ENCODE measurements around the gene IL2RG.
A peak's percentile ranks its signal among the peaks of the same experiment; 100 is the strongest.

The IL2RG gene

DNA sequence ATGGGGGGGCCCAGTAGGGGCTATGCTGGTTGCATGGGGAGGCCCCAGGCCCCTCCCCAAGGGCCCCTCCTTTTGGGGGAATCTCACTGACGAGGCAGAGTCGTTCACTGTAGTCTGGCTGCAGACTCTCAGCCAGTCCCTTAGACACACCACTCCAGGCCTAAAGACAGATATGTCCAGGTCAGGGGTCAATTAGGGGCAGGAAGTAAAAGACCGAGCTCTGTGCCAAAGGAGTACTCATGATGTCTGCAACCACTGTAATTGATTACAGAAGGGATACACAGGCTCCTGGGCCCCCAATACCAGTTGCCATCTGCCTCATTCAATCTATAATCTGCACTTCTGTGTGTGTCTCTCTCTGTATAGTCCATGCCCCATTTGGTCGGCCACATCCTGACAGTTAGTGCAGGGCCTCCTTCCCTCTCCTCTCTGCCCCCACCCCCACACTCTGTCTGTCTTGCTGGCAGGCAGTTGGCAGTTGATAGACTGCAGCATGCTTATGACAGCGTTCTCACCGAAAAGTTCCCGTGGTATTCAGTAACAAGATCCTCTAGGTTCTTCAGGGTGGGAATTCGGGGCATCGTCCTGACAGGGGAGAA, 3.5 kb downstream of the IL2RG start:
- DNase-seq (ENCODE audit: low read depth), result peak; percentile 32

DNA sequence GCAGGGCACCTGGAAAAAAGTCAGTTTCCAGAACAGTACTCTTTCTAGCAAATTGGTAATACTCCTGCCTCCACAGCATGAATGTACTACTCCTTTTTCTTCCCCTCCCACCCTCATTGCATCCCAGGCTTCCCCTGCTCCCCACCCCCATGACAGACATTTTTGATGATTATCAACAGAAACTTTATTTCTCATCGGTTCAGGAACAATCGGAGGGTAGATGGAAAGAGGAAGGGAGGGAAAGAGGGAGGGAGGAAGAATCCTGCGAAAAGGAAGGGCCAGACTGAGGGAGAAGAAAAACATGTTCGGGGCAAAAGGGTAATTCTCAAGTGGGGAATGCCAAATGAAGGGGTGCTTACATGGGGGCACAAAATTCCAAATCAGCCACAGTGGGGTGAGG, 4.1 kb downstream of the IL2RG start:
- no peak for DNase-seq (ENCODE audit: low read depth)

DNA sequence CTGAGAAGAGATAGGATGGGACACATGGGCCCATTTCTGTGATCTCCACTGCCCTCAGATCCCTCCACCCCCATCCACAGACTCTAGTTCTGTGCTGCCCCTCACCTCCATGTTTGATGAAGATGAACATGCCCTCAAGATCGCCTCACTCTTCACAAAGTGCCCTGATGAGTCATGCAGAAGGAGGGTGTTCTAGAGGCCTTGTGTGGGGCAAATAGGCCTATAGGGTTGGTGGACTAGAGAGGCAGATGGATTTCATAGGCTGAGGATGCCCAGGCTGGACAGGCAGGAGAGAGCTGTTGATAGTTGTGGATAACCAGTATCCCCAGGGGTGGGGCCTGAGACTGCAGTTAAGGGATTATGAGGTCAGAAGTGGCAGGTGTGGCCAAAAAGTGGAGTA, 5.0 kb downstream of the IL2RG start, which contains the start of gene CXorf65:
TSS of gene CXorf65 (minus strand) at position 314 of the 400 bp plus-strand sequence. CDS start at position 130, 184 bp downstream.
- no peak for DNase-seq (ENCODE audit: low read depth)

DNA sequence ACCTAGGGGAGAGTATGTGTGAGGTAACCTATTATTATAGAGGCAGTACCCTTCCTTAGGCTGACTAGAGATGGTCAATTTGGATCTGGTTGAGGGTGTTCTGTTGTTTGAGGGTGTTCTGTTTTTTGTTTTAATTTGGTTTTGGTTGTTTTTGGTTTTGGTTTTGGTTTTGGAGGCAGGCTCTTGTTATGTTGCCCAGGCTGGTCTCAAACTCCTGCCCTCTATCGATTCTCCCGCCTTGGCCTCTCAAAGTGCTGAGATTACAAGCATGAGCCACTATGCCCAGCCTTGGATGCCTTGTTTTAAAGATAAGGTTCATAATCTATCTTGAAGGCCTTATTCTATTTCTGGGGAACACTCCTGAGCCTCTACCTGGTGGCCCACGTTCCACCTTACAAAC, 5.7 kb downstream of the IL2RG start:
- DNase-seq (ENCODE audit: low read depth), result no peak

DNA sequence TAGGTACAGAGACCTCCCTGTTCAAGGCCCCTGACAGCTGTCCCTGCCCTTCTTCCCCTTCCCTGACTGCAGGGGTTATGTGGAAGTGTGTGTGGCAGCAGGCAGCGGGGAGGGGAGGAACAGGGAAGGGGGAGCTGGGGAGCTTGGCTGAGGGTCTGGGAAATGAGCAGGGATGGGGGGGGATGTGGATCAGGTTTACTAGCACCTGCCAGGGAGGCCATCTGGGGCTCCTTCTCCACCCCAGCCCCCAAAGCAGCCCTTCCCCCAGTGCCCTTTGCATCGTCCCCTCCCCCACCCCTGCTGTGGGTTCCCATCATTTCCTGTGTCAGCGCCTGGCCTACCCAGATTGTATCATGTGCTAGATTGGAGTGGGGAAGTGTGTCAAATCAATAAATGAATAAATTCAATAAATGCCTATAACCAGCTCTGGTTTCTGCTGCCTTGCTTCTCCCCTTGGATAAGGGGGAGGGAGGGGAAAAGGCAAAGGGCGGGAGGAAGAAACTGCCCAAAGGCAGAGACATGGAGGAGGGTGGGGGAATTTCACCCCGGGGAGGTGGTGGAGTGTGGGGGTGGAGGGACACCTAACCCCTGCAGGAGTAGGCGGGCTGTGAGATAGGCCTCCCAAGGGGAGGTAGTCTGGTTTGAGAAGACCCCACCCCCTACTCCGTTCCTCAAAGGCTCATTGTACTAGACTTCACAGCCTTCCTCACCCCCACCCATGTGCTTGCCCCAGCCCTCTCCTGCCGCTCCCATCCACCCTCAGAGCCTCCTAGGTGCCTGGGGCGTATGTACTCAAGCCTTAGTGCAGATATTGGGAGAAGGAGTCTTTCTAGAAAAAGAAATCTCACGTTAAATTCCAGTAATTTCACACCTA, 8.0 kb downstream of the IL2RG start:
- DNase-seq (ENCODE audit: low read depth), result peak; percentile 42

DNA sequence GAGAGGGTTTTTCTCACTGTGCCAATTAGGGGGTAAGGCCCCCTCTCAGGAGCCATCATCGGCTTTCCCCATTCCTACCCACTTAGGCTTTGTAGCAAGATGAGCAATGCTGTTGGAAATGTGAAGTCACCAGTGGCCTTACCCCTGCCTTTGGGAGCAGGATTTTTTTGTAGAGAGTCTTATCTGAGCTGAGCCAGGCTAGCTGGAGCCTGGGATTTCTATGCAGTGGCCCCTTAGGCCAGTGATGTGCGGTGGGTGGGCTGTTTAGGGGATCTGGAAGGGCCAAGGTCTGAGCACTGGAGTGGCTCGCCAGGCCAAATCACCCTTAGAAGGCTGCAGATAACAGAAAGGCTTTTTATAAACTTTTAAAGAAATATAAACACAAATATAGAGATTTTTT, 9.1 kb downstream of the IL2RG start:
- no peak for DNase-seq (ENCODE audit: low read depth)

DNA sequence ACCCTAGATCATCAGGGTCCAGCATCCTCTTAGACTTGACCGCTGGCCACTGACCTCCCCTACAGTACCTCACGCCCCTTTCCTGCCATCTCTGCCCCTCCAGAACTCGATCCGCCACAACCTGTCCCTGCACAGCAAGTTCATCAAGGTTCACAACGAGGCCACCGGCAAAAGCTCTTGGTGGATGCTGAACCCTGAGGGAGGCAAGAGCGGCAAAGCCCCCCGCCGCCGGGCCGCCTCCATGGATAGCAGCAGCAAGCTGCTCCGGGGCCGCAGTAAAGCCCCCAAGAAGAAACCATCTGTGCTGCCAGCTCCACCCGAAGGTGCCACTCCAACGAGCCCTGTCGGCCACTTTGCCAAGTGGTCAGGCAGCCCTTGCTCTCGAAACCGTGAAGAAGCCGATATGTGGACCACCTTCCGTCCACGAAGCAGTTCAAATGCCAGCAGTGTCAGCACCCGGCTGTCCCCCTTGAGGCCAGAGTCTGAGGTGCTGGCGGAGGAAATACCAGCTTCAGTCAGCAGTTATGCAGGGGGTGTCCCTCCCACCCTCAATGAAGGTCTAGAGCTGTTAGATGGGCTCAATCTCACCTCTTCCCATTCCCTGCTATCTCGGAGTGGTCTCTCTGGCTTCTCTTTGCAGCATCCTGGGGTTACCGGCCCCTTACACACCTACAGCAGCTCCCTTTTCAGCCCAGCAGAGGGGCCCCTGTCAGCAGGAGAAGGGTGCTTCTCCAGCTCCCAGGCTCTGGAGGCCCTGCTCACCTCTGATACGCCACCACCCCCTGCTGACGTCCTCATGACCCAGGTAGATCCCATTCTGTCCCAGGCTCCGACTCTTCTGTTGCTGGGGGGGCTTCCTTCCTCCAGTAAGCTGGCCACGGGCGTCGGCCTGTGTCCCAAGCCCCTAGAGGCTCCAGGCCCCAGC, 10.5 kb downstream of the IL2RG start:
- no peak for DNase-seq (ENCODE audit: low read depth)

DNA sequence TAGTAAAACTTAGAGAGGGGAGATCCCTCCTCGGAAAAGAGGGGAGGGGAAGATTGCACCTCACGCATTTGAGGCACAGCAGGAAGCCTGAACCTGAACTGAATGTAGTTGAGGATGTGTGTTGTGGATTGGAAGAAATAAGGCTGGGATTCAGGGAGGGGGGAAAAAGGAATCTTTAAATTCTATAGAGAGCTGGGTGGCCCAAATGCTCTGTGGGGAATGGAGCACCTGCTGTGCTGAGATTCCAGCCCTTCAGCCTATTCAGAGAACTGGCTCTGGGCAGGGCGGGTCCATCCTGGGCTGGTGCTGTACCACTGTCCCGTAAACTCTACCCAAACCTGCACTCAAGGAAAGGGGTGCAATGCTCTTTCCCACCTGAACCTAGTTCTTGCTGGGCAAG, 11.6 kb downstream of the IL2RG start:
- no peak for DNase-seq (ENCODE audit: low read depth)

DNA sequence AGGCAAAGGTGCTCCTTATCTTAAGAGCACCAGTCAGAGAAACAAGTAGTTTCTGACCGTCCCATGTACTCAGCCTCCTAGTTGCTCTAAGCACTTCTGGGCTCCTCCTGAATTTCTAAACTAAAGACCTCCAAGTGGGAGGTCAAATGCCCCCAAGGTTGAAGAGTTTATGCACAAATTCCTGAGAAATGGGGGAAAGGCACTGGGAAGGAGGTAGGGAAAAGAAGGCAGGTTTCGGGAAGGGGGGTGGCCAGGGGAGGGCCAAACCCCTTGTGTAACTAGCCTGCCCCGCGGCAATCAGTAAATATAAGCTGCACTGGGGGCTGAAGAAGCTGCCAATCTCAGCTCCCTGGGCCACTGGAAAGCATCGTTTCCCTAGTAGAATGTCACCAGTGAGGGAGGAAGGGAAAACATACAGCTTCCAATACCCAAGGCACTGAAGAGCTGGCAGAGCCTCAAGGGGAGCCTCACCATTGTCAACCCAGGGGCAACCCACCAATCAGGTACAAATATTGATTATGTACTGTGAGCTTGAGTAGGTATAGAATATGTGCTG, 12.3 kb downstream of the IL2RG start:
- no peak for DNase-seq (ENCODE audit: low read depth)

DNA sequence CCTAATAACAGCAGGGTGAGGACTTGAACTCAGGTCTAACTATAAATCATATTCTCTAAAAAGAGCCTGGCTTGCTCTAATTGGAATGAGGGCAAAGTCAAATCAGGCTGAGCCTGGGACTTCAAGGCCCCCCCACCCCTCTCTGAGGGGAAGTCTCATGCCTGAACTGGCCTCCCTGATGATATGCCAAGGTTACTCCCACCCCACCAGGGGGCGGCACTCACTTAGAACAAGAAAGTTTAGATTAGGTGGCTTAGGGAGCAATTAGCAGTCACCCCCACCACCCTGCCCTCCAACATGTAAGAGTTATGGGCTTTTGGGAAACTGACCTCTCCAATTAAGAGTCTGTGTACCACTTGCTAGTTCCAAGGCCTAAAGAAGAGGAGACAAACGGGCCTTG, 13.1 kb downstream of the IL2RG start:
- peak; percentile 72 for DNase-seq (ENCODE audit: low read depth)

DNA sequence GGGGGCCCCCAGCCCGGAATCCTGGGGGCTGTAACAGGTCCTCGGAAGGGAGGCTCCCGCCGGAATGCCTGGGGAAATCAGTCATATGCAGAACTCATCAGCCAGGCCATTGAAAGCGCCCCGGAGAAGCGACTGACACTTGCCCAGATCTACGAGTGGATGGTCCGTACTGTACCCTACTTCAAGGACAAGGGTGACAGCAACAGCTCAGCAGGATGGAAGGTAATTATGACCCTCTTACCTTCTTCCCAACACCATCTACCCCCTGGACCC, 14.7 kb downstream of the IL2RG start:
- DNase-seq (ENCODE audit: low read depth), result no peak

DNA sequence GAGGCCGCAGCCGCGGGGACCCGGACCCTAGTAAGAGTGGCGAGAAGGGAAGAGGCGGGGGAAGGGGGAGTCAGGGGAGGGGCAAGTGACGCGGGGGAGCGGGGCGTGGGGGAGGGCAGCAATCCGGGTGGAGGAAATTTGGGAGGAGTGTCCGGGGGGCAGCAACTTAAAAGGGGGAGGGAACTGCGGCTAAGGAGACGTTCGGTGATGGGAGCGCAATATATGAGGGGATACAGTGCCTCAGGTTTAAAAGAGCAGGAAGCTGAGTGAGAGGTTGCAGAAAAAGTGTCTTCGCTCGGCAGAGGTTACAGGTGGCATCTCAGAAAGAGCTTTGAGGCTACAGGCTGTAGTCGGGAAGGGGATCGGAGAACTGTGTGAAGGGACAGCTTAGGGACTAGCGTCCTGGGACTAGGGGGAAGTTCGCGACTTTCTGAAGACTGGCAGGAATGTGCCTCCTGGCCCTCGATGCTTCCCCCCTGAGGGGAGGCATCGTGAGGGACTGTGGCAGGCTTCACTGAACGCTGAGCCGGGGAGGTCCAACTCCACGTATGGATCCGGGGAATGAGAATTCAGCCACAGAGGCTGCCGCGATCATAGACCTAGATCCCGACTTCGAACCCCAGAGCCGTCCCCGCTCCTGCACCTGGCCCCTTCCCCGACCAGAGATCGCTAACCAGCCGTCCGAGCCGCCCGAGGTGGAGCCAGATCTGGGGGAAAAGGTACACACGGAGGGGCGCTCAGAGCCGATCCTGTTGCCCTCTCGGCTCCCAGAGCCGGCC, 15.2 kb downstream of the IL2RG start:
- no peak for DNase-seq (ENCODE audit: low read depth)

DNA sequence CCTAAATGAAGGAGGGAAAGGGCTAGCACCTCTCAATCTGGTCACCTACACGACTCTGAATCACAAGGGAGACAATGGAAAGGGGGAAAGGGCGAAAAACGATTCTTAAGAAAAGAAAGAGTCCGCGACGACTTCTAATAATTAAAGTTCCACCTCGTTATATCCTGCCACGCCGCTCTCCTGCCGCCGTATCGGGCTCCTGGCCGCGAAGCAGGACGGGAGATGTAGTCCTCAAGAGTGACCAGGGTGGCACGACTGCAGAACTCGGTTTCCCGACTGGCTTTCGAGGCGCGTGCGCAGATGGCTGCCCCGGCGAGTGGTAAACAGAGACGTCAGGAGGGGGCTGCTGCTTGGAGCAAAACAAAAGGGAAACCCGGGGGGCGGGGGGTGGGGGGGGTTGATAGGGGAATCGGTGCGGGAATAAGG, 15.8 kb downstream of the IL2RG start, which contains the start of gene FOXO4:
TSS of gene FOXO4 (plus strand) at position 297 of the 426 bp plus-strand sequence. CDS start 678 bp downstream, outside the sequence.
- DNase-seq (ENCODE audit: low read depth), result peak; percentile 89

DNA sequence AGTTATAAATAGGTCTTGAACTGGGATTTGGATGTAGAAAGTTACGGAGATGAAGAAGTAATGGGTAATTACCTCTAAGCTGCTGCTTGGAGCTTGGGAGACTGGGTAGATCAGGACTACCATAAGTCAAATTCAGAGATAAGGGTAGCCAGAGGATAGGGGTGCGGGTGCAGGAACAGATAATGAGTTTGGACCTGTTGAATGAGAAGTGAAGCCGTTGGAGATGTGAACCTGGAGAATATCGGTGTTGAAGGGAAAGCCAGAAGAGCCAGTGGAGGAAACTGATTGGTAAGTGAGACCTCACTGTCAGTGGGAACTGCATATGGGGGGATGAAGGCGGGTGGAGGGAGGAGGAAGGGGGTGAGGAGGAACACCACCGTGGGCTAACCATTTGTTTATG, 16.3 kb downstream of the IL2RG start:
- no peak for DNase-seq (ENCODE audit: low read depth)

DNA sequence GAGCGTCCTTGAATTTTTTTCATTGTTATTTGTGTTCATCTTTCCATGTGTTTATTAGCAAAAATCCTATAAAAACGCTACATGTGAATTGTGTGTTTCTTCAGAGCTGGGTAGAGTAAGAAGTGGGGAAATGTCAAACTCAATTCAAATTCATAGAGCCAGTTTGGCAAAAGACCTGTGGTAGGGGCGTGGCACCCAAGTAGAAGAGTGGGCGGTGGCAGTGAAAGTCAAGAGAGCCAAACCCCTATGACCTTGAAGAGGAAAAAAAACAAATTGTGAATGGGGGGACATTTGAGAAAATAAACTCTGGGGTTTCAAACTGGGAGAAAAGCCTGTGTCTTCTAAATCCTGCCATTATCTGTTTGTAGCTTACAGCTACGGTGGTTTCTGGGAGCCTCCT, 20.1 kb downstream of the IL2RG start:
- DNase-seq (ENCODE audit: low read depth), result no peak

DNA sequence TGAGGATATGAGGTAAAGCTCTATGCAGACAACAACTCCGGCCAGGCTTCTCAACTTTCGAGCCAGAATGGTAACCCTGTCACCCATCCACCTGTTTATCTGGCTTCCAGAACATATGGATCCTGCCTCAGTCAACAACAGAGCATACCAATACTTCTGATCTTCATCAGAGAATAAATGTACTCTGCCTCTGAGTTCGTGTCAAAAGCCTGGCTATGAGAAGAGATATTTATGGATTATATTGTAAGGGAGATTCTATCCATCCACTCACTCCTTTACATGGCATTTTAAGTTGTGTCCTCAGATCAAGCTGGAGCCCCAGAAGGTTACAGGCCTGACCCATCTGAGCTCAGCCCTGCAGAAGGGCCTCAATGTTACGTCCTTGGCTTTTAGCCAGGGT, 25.5 kb downstream of the IL2RG start:
- no peak for DNase-seq (ENCODE audit: low read depth)

DNA sequence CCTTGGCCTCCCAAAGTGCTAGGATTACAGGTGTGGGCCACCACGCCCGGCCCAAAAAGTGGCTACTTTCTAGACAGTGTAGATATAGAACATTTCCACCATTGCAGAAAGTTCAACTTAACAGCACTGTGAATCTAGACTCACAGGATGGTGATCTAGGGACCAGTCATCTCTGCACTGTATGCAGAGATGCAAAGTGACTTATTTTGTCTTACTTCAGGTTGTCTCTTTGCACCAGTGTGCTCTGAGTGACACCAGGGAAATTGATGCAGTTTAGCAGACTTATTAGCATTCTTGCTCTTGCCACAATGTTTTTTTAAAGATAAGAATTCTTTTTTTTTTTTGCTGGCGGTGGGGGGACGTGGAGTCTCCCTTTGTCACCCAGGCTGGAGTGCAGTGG, 28.6 kb downstream of the IL2RG start:
- no peak for DNase-seq (ENCODE audit: low read depth)

DNA sequence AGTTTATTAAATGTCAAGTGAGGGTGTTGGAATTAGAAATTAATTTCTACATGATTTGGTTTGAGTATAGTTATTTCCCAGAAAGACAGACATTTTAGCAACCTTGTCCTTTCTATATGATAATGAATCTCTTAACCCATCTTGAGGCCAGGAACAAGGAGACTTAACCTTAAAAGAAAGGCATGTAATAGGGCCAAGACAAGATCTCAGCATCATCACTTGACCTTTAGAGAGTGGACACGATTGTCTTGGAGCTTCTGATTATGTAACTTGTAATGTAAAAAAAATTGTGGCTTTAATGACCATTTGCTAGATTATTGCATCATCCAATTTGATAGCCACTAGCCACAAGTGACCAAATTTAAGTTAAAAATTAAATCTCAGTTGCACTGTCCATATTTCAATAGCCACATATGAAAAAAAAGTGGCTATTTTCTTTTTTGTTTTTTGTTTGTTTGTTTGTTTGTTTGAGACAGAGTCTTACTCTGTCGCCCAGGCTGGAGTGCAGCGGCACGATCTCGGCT, 29.2 kb downstream of the IL2RG start:
- DNase-seq (ENCODE audit: low read depth), result no peak

DNA sequence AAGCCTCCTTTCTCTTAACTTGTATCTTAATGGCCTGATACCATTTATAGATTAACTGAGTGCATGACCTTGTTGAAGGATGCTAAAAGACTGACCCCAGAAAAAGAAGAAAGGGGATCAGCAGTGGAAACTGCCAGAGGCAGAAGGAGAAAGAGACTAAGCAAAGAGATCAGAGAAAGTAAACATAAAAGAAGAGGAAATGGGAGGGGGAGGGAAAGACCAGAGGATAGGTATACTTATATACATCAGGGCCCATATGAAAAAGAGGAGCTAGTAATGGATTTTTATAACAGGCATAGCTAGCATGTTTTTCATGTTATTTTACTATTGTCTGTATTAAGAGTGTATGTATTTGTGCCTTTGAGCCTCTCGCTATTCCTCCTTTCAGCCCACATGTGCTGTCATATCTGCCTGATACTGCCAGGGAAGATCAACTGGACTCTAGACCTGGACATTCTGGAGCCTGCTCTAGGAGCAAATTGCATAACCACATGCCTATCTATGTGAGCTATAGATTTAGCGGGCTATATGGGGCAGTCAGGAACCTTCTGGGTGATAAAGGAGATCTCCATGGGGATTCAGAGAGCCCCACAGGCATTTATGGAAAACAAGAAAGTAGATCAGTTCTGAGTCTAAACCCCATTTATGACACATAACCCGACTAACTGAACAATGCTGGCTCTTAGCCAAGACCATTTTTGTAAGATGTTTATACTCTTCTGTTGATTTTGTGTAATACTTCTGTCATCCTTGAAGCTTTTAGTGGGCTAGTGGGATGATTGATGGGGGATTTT, 29.9 kb downstream of the IL2RG start:
- no peak for DNase-seq (ENCODE audit: low read depth)

DNA sequence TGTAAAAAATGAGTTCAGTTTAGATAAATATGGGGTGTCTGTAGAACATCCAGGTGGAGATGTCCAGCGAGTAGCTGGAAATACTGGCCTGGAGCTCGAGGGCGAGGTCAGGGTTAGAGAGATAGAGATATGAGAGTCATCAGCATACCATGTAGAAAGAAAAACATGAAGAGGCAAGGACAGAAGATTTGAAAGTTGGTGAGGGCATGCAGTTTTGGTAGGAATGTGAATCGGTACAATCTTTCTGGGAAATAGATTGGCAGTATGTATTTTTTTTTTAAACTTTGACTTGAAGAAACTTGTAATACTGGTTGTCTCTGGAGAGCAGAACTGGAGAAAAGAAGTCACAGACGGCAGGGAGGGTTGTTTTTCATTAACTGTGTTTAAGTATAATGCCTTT, 40.8 kb downstream of the IL2RG start:
- no peak for DNase-seq (ENCODE audit: low read depth)
